Memory B cell (primary cell): ENCODE measurements around the gene VSIG2.

ENCODE experiments used
- ATAC-seq: fragments of 150-1000 bp; cut with Tn5 transposase; 2 replicates; pipeline ENCODE4 v1.10.0; 2021; ENCODE audit warnings: low read depth, mild to moderate bottlenecking, moderate library complexity
- DNase-seq, 2 donors: peaks; one replicate each; pipeline ENCODE4 v3.0.0; 2022; ENCODE audit warnings: low spot score in 2 of 2
- H3K27ac Mint-ChIP-seq: one replicate; pipeline ENCODE4 v1.8.0; 2022; ENCODE audit warnings: mild to moderate bottlenecking, moderate library complexity, mixed read lengths
- H3K27me3 Mint-ChIP-seq: one replicate; pipeline ENCODE4 v1.8.0; 2022; ENCODE audit warnings: mixed read lengths
- H3K36me3 Mint-ChIP-seq: one replicate; pipeline ENCODE4 v1.8.0; 2022; ENCODE audit warnings: mild to moderate bottlenecking, mixed read lengths
- H3K4me1 Mint-ChIP-seq: one replicate; pipeline ENCODE4 v1.8.0; 2022; ENCODE audit warnings: mixed read lengths
- H3K4me3 Mint-ChIP-seq: one replicate; pipeline ENCODE4 v1.8.0; 2022; ENCODE audit warnings: mild to moderate bottlenecking, moderate library complexity, mixed read lengths
- H3K9me3 Mint-ChIP-seq: one replicate; pipeline ENCODE4 v1.8.0; 2022; ENCODE audit warnings: mixed read lengths

VSIG2 gene

GRCh38 chr11:124758355-124759265 is 6.6 kb upstream of the VSIG2 start:
- peak overlapping the region; percentile 72 for H3K4me3 Mint-ChIP-seq
- no peaks in the 10 kb centered on the region for H3K36me3 Mint-ChIP-seq
- peaks cover 20% of the 10 kb centered on the region for H3K27me3 Mint-ChIP-seq
- H3K4me1 Mint-ChIP-seq = peaks cover 35% of the 10 kb centered on the region
- peak; percentile 72 to 78 for DNase-seq
- no peaks in the 10 kb centered on the region for H3K9me3 Mint-ChIP-seq
- peak; percentile 72 for ATAC-seq
- H3K27ac Mint-ChIP-seq = peak overlapping the region; percentile 32

- Mint-ChIP-seq H3K36me3 (no peaks in the 10 kb centered on the region), H3K27ac (no peak overlapping the region), H3K27me3 (peaks cover 20% of the 10 kb centered on the region), H3K4me1 (peaks cover 31% of the 10 kb centered on the region), H3K9me3 (no peaks in the 10 kb centered on the region), H3K4me3 (no peak overlapping the region)
- no peak for DNase-seq
- no peak for ATAC-seq
Observed at GRCh38 chr11:124757320-124757719, 5.3 kb upstream of the VSIG2 start.

DNA sequence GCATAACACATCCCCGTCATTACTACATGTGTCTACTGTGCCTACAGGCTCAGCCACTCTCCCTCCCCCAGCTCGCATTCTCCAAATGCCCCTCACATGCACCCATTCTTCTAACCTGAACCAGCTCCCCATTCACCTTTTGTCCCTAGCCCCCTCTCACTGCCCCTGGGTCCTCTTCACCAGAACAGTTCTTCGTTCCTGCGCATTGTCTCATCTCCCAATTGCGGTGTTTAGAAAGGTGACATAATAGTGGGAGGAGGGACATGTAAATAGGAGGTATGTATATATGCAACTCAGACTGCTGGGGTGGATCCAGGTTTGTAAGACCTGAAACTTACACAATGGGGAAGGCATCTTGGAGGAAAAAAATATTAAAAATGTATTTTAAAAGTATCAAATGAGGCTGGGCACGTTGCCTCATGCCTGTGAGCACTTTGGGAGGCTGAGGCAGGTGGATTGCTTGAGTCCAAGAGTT is 4.7 kb upstream of the VSIG2 start:
- Mint-ChIP-seq H3K9me3 (no peaks in the 10 kb centered on the region), H3K36me3 (no peaks in the 10 kb centered on the region), H3K27ac (no peak overlapping the region), H3K27me3 (peaks cover 20% of the 10 kb centered on the region), H3K4me3 (no peak overlapping the region), H3K4me1 (peaks cover 29% of the 10 kb centered on the region)
- no peak for ATAC-seq
- DNase-seq = no peak

DNA sequence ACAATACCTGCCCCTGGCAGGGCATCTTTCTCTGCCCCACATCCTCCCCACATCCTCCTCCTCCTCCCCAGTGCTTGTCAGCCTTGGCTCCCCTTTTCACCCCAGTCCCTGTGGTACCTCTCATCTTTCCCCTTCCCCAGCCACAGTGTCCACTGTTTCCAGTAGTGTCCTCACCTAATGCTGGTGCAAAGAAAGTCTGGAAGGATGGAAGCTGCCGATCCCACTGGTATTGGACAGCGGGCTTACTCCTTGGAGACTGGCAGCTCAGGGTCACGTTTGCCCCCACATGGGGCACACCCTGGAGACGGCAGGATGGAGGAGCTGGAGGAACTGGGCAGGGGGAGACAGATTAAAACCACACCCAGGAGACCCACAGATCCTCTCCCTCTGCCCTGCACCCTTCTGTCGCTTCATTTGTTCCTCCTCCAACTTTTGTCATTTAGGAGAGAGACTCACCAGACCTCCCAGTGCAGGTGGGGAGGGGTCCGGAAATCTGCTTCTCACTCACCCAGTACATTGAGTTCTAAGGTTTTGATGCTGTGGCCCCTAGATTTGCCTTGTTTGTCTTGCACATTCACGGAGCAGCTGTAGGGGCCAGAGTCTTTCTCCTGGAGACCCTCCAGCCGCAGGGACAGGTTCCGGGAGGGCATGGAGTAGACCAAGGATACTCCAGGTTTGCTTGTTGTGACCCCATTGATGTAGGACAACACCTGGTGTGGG is 4.1 kb upstream of the VSIG2 start:
- H3K27ac Mint-ChIP-seq = no peak overlapping the region
- ATAC-seq = no peak
- no peaks in the 10 kb centered on the region for H3K9me3 Mint-ChIP-seq
- no peak overlapping the region for H3K4me3 Mint-ChIP-seq
- no peaks in the 10 kb centered on the region for H3K36me3 Mint-ChIP-seq
- peaks cover 23% of the 10 kb centered on the region for H3K4me1 Mint-ChIP-seq
- DNase-seq = no peak
- peaks cover 20% of the 10 kb centered on the region for H3K27me3 Mint-ChIP-seq

GRCh38 chr11:124754710-124755109 is 2.7 kb upstream of the VSIG2 start:
- H3K27ac Mint-ChIP-seq = no peak overlapping the region
- DNase-seq (no peak), ATAC-seq (no peak)
- no peaks in the 10 kb centered on the region for H3K36me3 Mint-ChIP-seq
- H3K4me1 Mint-ChIP-seq = peaks cover 20% of the 10 kb centered on the region
- H3K9me3 Mint-ChIP-seq = no peaks in the 10 kb centered on the region
- no peak overlapping the region for H3K4me3 Mint-ChIP-seq
- peaks cover 16% of the 10 kb centered on the region for H3K27me3 Mint-ChIP-seq

GRCh38 chr11:124754309-124754708 is 2.3 kb upstream of the VSIG2 start:
- no peaks in the 10 kb centered on the region for H3K9me3 Mint-ChIP-seq
- ATAC-seq = no peak
- no peak for DNase-seq
- peaks cover 21% of the 10 kb centered on the region for H3K4me1 Mint-ChIP-seq
- no peak overlapping the region for H3K4me3 Mint-ChIP-seq
- no peaks in the 10 kb centered on the region for H3K36me3 Mint-ChIP-seq
- peaks cover 16% of the 10 kb centered on the region for H3K27me3 Mint-ChIP-seq
- no peak overlapping the region for H3K27ac Mint-ChIP-seq

- peaks cover 15% of the 10 kb centered on the region for H3K27me3 Mint-ChIP-seq
- no peaks in the 10 kb centered on the region for H3K9me3 Mint-ChIP-seq
- ATAC-seq (no peak), DNase-seq (no peak)
- H3K4me1 Mint-ChIP-seq = peaks cover 20% of the 10 kb centered on the region
- no peak overlapping the region for H3K27ac Mint-ChIP-seq
- no peaks in the 10 kb centered on the region for H3K36me3 Mint-ChIP-seq
- H3K4me3 Mint-ChIP-seq = no peak overlapping the region
Observed at GRCh38 chr11:124753624-124754023, 1.6 kb upstream of the VSIG2 start.

DNA sequence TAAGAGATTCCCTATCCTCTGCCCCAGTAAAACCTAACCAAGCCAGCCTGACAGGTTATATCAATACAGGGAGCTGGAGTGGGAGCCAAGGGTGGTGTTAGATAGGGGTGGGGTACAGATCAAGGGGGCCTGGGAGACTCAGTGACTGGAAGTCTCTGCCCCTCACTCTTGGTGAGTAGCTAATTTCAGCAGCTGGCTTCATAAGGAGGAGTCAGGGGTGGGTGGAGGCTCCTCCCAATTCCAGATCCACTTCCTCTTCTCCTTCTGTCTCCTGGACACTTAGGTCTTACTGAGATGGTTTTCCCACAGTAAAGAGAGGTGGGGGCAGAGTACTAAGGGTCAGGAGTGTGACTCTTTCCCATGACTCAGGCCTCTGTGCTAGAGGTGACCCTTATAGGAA is 1.1 kb upstream of the VSIG2 start:
- peaks cover 20% of the 10 kb centered on the region for H3K4me1 Mint-ChIP-seq
- ATAC-seq = no peak
- no peaks in the 10 kb centered on the region for H3K36me3 Mint-ChIP-seq
- H3K9me3 Mint-ChIP-seq = no peaks in the 10 kb centered on the region
- no peak overlapping the region for H3K27ac Mint-ChIP-seq
- H3K4me3 Mint-ChIP-seq = no peak overlapping the region
- peaks cover 12% of the 10 kb centered on the region for H3K27me3 Mint-ChIP-seq
- DNase-seq = no peak

GRCh38 chr11:124752471-124753102 is 532 bp upstream of the VSIG2 start:
- peaks cover 11% of the 10 kb centered on the region for H3K27me3 Mint-ChIP-seq
- H3K36me3 Mint-ChIP-seq = no peaks in the 10 kb centered on the region
- ATAC-seq (no peak), DNase-seq (no peak)
- no peaks in the 10 kb centered on the region for H3K9me3 Mint-ChIP-seq
- H3K4me1 Mint-ChIP-seq = peaks cover 19% of the 10 kb centered on the region
- no peak overlapping the region for H3K4me3 Mint-ChIP-seq
- no peak overlapping the region for H3K27ac Mint-ChIP-seq

- no peaks in the 10 kb centered on the region for H3K36me3 Mint-ChIP-seq
- DNase-seq (no peak), ATAC-seq (no peak)
- no peaks in the 10 kb centered on the region for H3K9me3 Mint-ChIP-seq
- no peak overlapping the region for H3K27ac Mint-ChIP-seq
- peaks cover 6% of the 10 kb centered on the region for H3K27me3 Mint-ChIP-seq
- peaks cover 21% of the 10 kb centered on the region for H3K4me1 Mint-ChIP-seq
- H3K4me3 Mint-ChIP-seq = no peak overlapping the region
Observed at GRCh38 chr11:124751391-124751740, 689 bp downstream of the VSIG2 start.

DNA sequence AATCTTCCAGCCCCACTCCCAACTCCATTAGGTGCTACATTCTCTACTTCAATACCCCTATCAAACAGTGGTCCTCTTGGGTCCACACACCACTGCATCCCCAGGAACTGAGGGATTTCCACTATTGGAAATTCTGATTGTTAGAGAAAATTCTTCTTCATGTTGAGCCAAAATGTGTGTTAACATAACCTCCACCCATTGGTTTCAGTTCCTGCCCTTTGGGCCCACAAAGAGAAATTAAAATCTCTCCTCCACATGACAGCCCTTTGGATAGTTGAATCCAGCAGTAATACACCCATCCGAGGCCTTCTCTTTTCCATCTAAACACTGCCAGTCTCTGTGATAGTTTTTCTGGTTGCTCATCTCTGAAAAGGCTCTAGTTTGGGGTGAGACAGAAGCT is 2.1 kb downstream of the VSIG2 start:
- Mint-ChIP-seq H3K4me3 (no peak overlapping the region), H3K9me3 (no peaks in the 10 kb centered on the region), H3K4me1 (peaks cover 21% of the 10 kb centered on the region), H3K27ac (no peak overlapping the region), H3K36me3 (no peaks in the 10 kb centered on the region), H3K27me3 (no peaks in the 10 kb centered on the region)
- ATAC-seq (no peak), DNase-seq (no peak)

- peaks cover 21% of the 10 kb centered on the region for H3K4me1 Mint-ChIP-seq
- no peak overlapping the region for H3K27ac Mint-ChIP-seq
- no peak for ATAC-seq
- H3K9me3 Mint-ChIP-seq = no peaks in the 10 kb centered on the region
- no peaks in the 10 kb centered on the region for H3K36me3 Mint-ChIP-seq
- H3K27me3 Mint-ChIP-seq = no peaks in the 10 kb centered on the region
- DNase-seq = no peak
- H3K4me3 Mint-ChIP-seq = no peak overlapping the region
Observed at GRCh38 chr11:124748481-124749343, 3.3 kb downstream of the VSIG2 start.

- no peak for ATAC-seq
- H3K27me3 Mint-ChIP-seq = no peaks in the 10 kb centered on the region
- H3K27ac Mint-ChIP-seq = no peak overlapping the region
- H3K4me3 Mint-ChIP-seq = no peak overlapping the region
- no peaks in the 10 kb centered on the region for H3K9me3 Mint-ChIP-seq
- no peak for DNase-seq
- H3K36me3 Mint-ChIP-seq = peaks cover 2% of the 10 kb centered on the region
- H3K4me1 Mint-ChIP-seq = peaks cover 21% of the 10 kb centered on the region
Observed at GRCh38 chr11:124748100-124748418, 4.0 kb downstream of the VSIG2 start.
